ENCODE measurements around the gene MMP11. TPM values are rescaled to one million over a fixed set of nuclear protein-coding genes. Genes with fewer than 3 reads are reported as not detected.

MMP11 gene
- total and polyA plus RNA-seq, 2 of the 13 experiments (the other 11 are each of a cell fraction or from before 2014, with no cell fraction given) = 8.9 to 28.6 TPM

DNA sequence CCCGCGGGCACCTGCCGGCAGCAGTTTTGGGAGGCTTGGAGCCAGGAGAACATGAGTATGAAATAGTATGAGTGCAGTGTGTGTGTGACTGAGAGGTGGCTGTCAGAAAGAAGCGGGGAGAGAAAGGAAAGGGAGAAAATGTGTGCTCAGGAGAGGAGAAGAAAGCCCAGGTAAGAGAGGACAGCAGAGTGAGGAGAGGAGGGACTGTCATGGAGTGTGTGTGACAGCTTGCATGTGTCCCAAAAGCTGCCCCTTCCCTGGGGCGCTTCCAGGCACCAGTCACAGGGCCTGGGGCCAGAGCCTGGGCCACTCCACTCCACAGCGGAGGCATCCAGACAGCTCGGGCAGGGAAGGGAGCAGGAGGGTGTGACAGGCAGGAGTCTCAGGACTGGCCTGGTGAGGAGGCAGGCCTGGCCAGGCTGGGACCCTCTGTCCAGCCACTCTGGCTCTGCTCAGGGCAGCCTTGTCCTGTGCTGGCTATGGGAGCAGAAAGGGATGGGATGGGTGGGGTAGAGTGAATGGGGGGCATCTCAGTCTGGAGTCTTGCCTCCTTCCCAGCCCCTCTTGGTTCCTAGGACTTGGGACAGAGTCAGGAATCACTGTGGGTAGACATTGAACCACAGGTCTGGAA is 949 bp downstream of the MMP11 start (continued):
- no peak for TF ChIP-seq ZNF180 (CRISPR knock-in tag; IDR thresholded peaks at IDR 0.05; ENCODE audit: borderline replicate concordance, low read depth)
- TF ChIP-seq PAWR (CRISPR knock-in tag; IDR thresholded peaks at IDR 0.05; ENCODE audit: borderline replicate concordance) = no peak
- TF ChIP-seq ZNF468 (CRISPR knock-in tag; IDR thresholded peaks at IDR 0.05) = no peak
- TF ChIP-seq NR2C2 (CRISPR knock-in tag; IDR thresholded peaks at IDR 0.05; ENCODE audit: borderline replicate concordance) = no peak
- TF ChIP-seq SKI (IDR thresholded peaks at IDR 0.05; ENCODE audit: partially characterized antibody) = no peak
- TF ChIP-seq ZNF501 (CRISPR knock-in tag; IDR thresholded peaks at IDR 0.05) = no peak
- TF ChIP-seq ZIK1 (CRISPR knock-in tag; IDR thresholded peaks at IDR 0.05; ENCODE audit: borderline replicate concordance, low read depth) = no peak
- TF ChIP-seq ZNF768 (CRISPR knock-in tag; IDR thresholded peaks at IDR 0.05) = no peak
- TF ChIP-seq ZNF460 (CRISPR knock-in tag; IDR thresholded peaks at IDR 0.05; ENCODE audit: borderline replicate concordance) = no peak
- TF ChIP-seq, protein P1, sequence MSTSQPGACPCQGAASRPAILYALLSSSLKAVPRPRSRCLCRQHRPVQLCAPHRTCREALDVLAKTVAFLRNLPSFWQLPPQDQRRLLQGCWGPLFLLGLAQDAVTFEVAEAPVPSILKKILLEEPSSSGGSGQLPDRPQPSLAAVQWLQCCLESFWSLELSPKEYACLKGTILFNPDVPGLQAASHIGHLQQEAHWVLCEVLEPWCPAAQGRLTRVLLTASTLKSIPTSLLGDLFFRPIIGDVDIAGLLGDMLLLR (CRISPR knock-in tag; IDR thresholded peaks at IDR 0.05) = no peak
- no peak for TF ChIP-seq ONECUT2 (CRISPR knock-in tag; IDR thresholded peaks at IDR 0.05)
- TF ChIP-seq ZNF431 (CRISPR knock-in tag; IDR thresholded peaks at IDR 0.05; ENCODE audit: borderline replicate concordance, low read depth) = no peak
- no peak for TF ChIP-seq SCMH1 (CRISPR knock-in tag; IDR thresholded peaks at IDR 0.05; ENCODE audit: borderline replicate concordance)
- no peak for TF ChIP-seq SETDB1 (CRISPR knock-in tag; IDR thresholded peaks at IDR 0.05; ENCODE audit: borderline replicate concordance)
- TF ChIP-seq U2AF2 (IDR thresholded peaks at IDR 0.05; ENCODE audit: low read depth, low read length) = no peak
- TF ChIP-seq ZNF737 (CRISPR knock-in tag; IDR thresholded peaks at IDR 0.05; ENCODE audit: borderline replicate concordance) = 0 out of 2 replicates have a peak, but pooled peaks have one; percentile 64
- no peak for TF ChIP-seq SATB2 (CRISPR knock-in tag; IDR thresholded peaks at IDR 0.05)
- TF ChIP-seq, protein P2, sequence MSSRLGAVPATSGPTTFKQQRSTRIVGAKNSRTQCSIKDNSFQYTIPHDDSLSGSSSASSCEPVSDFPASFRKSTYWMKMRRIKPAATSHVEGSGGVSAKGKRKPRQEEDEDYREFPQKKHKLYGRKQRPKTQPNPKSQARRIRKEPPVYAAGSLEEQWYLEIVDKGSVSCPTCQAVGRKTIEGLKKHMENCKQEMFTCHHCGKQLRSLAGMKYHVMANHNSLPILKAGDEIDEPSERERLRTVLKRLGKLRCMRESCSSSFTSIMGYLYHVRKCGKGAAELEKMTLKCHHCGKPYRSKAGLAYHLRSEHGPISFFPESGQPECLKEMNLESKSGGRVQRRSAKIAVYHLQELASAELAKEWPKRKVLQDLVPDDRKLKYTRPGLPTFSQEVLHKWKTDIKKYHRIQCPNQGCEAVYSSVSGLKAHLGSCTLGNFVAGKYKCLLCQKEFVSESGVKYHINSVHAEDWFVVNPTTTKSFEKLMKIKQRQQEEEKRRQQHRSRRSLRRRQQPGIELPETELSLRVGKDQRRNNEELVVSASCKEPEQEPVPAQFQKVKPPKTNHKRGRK (CRISPR knock-in tag; IDR thresholded peaks at IDR 0.05) = no peak
- TF ChIP-seq, protein P3, sequence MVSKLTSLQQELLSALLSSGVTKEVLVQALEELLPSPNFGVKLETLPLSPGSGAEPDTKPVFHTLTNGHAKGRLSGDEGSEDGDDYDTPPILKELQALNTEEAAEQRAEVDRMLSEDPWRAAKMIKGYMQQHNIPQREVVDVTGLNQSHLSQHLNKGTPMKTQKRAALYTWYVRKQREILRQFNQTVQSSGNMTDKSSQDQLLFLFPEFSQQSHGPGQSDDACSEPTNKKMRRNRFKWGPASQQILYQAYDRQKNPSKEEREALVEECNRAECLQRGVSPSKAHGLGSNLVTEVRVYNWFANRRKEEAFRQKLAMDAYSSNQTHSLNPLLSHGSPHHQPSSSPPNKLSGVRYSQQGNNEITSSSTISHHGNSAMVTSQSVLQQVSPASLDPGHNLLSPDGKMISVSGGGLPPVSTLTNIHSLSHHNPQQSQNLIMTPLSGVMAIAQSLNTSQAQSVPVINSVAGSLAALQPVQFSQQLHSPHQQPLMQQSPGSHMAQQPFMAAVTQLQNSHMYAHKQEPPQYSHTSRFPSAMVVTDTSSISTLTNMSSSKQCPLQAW (CRISPR knock-in tag; IDR thresholded peaks at IDR 0.05) = no peak
- TF ChIP-seq RORA (CRISPR knock-in tag; IDR thresholded peaks at IDR 0.05) = no peak
- TF ChIP-seq RCOR2 (CRISPR knock-in tag; IDR thresholded peaks at IDR 0.05) = no peak
- no peak for TF ChIP-seq SMC3 (IDR thresholded peaks at IDR 0.05; ENCODE audit: low read length)
- TF ChIP-seq, protein P4, sequence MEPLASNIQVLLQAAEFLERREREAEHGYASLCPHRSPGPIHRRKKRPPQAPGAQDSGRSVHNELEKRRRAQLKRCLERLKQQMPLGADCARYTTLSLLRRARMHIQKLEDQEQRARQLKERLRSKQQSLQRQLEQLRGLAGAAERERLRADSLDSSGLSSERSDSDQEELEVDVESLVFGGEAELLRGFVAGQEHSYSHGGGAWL (CRISPR knock-in tag; IDR thresholded peaks at IDR 0.05) = 0 out of 2 replicates have a peak, but pooled peaks have one; percentile 7
- TF ChIP-seq KDM3A (CRISPR knock-in tag; IDR thresholded peaks at IDR 0.05; ENCODE audit: low read depth) = no peak
- TF ChIP-seq PRPF4 (IDR thresholded peaks at IDR 0.05; ENCODE audit: low read depth, low read length, poor library complexity, severe bottlenecking) = no peak
- TF ChIP-seq FLYWCH1 (CRISPR knock-in tag; IDR thresholded peaks at IDR 0.05) = no peak
- TF ChIP-seq RBAK (CRISPR knock-in tag; IDR thresholded peaks at IDR 0.05) = no peak
